ENCODE results near the gene CAPN13. TPM values are rescaled to one million over a fixed set of nuclear protein-coding genes. Genes with fewer than 3 reads are reported as not detected.

CAPN13 gene
- total RNA-seq, 2 donors from 2014 or later = 5.6 to 21.3 TPM

GRCh38 chr2:30770816-30771576 lies 36.2 kb downstream of the CAPN13 start:
- ATAC-seq (no peak), DNase-seq (no peak)
- TF ChIP-seq CTCF (IDR thresholded peaks at IDR 0.05) (no peak), POLR2A (IDR thresholded peaks at IDR 0.05) (no peak)
- H3K36me3 ChIP-seq (replicated peaks in 1 of 2; ENCODE audit: insufficient read depth in 1 of 2, low read depth in 2 of 2) = no peaks in the 10 kb centered on the region
- H3K4me1 ChIP-seq = no peaks in the 10 kb centered on the region
- H3K27ac ChIP-seq = no peak overlapping the region
- intact Hi-C loops (cut with DNase I) = no loop called here
- H3K9me3 ChIP-seq = no peaks in the 10 kb centered on the region
- H3K27me3 ChIP-seq = no peaks in the 10 kb centered on the region
- 76 to 84% methylated on average over 11 of the region's 11 CpGs for WGBS, 2 donors
- H3K4me3 ChIP-seq = no peak overlapping the region

- TF ChIP-seq POLR2A (IDR thresholded peaks at IDR 0.05) (no peak), CTCF (IDR thresholded peaks at IDR 0.05) (no peak)
- WGBS, 2 donors = 71 to 81% methylated on average over 8 to 10 of the region's 10 CpGs
- intact Hi-C loops (cut with DNase I) = no loop called here
- Histone ChIP-seq H3K9me3 (no peaks in the 10 kb centered on the region), H3K27me3 (no peaks in the 10 kb centered on the region), H3K4me1 (no peaks in the 10 kb centered on the region), H3K36me3 (replicated peaks in 1 of 2; ENCODE audit: insufficient read depth in 1 of 2, low read depth in 2 of 2) (no peaks in the 10 kb centered on the region), H3K4me3 (no peak overlapping the region), H3K27ac (no peak overlapping the region)
- ATAC-seq = no peak
- DNase-seq = no peak
Measured at GRCh38 chr2:30769891-30770462, 37.3 kb downstream of the CAPN13 start.

- DNase-seq (no peak), ATAC-seq (no peak)
- no peaks in the 10 kb centered on the region for H3K4me1 ChIP-seq
- TF ChIP-seq POLR2A (IDR thresholded peaks at IDR 0.05) = no peak
- TF ChIP-seq CTCF (IDR thresholded peaks at IDR 0.05) = no peak
- H3K36me3 ChIP-seq (replicated peaks in 1 of 2; ENCODE audit: insufficient read depth in 1 of 2, low read depth in 2 of 2) = no peaks in the 10 kb centered on the region
- no peak overlapping the region for H3K4me3 ChIP-seq
- no peak overlapping the region for H3K27ac ChIP-seq
- WGBS, 2 donors = 63 to 75% methylated on average over 2 of the region's 2 CpGs
- no peaks in the 10 kb centered on the region for H3K27me3 ChIP-seq
- intact Hi-C loops (cut with DNase I) = no loop called here
- no peaks in the 10 kb centered on the region for H3K9me3 ChIP-seq
Measured at GRCh38 chr2:30769481-30769780, 37.8 kb downstream of the CAPN13 start.

- no peak for DNase-seq
- no peak for ATAC-seq
- no peaks in the 10 kb centered on the region for H3K4me1 ChIP-seq
- intact Hi-C loops (cut with DNase I) = no loop called here
- no peaks in the 10 kb centered on the region for H3K36me3 ChIP-seq (replicated peaks in 1 of 2; ENCODE audit: insufficient read depth in 1 of 2, low read depth in 2 of 2)
- H3K27me3 ChIP-seq = no peaks in the 10 kb centered on the region
- H3K9me3 ChIP-seq = no peaks in the 10 kb centered on the region
- TF ChIP-seq CTCF (IDR thresholded peaks at IDR 0.05) = no peak
- TF ChIP-seq POLR2A (IDR thresholded peaks at IDR 0.05) = no peak
- H3K27ac ChIP-seq = no peak overlapping the region
- 57 to 73% methylated on average over 8 to 9 of the region's 9 CpGs for WGBS, 2 donors
- no peak overlapping the region for H3K4me3 ChIP-seq
Measured at GRCh38 chr2:30768708-30769480, 38.4 kb downstream of the CAPN13 start.
